K562 (cell line): Measurements from ENCODE around the gene ANGEL2. TPM values are rescaled to one million over a fixed set of nuclear protein-coding genes. Genes with fewer than 3 reads are reported as not detected.
A peak's percentile ranks its signal among the peaks of the same experiment; 100 is the strongest.

ENCODE experiments used
- ATAC-seq: fragments of 200-7000 bp; cut with Tn5 transposase; 3 replicates; pipeline ENCODE4 v1.9.1; 2020; ENCODE audit warnings: moderate library complexity
- BruUV-seq: library from RNA; stranded (reverse); fragments of 400-500 nt; replicated peaks from 2 replicates; lab custom pipeline; 2021; lab: Mats Ljungman, UMichigan
- CTCF ChIA-PET: fragments of 300-600 bp; formaldehyde crosslinking; extraction: SDS; loops from one replicate; lab custom pipeline; 2021; ENCODE audit warnings: low intra/inter-chr PET ratio; lab: Yijun Ruan, JAX
- POLR2A ChIA-PET: fragments of 300-600, 350-650 bp; sonication (Branson Sonifier 250); formaldehyde crosslinking; extraction: SDS; loops from one replicate; lab custom pipeline; 2021; ENCODE audit warnings: antibody characterized with exemption, inconsistent platforms; lab: Yijun Ruan, JAX
- DNase-seq, 4 experiments: peaks; one replicate each; pipeline versions ENCODE4 v3.0.0 to v3.0.0-alpha.2; 2011 to 2018; ENCODE audit warnings: low spot score in 3 of 4, mixed read lengths in 3 of 4; ENCODE audit errors: extremely low read depth in 1 of 4
- FAIRE-seq: peaks from 2 replicates; lab custom pipeline; 2011; peaks lifted over from hg19 to GRCh38; lab: Jason Lieb, UNC
- H2AFZ ChIP-seq: 2 replicates; pipeline ENCODE4 v1.6.0; 2011; ENCODE audit warnings: low read depth, low read length, control low read depth, inconsistent platforms
- H3K27ac ChIP-seq: fragments of 200-600 bp; 3 replicates; pipeline ENCODE4 v1.8.0; 2011; ENCODE audit warnings: low read depth, mild to moderate bottlenecking, control low read depth, inconsistent platforms, low read length, moderate library complexity, mixed read lengths; ENCODE audit errors: extremely low read depth
- H3K27me3 ChIP-seq, 2 experiments: fragments of 300-600 bp in 1 of 2; 2 replicates in 1 of 2; 3 replicates in 1 of 2; pipeline versions ENCODE4 v1.6.0 to v1.8.0; 2011; ENCODE audit warnings: inconsistent platforms in 2 of 2, low read length in 2 of 2, mild to moderate bottlenecking in 1 of 2, mixed read lengths in 1 of 2, moderate library complexity in 1 of 2; ENCODE audit not compliant: control insufficient read depth in 2 of 2, insufficient read depth in 2 of 2
- H3K36me3 ChIP-seq: fragments of 300-600 bp; 3 replicates; pipeline ENCODE4 v1.8.0; 2011; ENCODE audit warnings: mild to moderate bottlenecking, low read length, inconsistent platforms; ENCODE audit not compliant: control insufficient read depth, insufficient read depth
- H3K4me1 ChIP-seq, 2 experiments: fragments of 200-600 bp in 1 of 2; replicated peaks in 1 of 2; 2 replicates in 1 of 2; 3 replicates in 1 of 2; pipeline versions ENCODE4 v1.5.1 to v1.8.0; 2011; ENCODE audit warnings: inconsistent platforms in 2 of 2, low read length in 2 of 2, mild to moderate bottlenecking in 1 of 2, mixed read lengths in 1 of 2, moderate library complexity in 1 of 2; ENCODE audit not compliant: control insufficient read depth in 2 of 2, insufficient read depth in 2 of 2
- H3K4me2 ChIP-seq: 2 replicates; pipeline ENCODE4 v1.6.1; 2011; ENCODE audit warnings: low read length, control low read depth, inconsistent platforms, mixed read lengths; ENCODE audit not compliant: insufficient read depth
- H3K4me3 ChIP-seq: fragments of 200-600 bp; sonication (generic), shearing (Covaris generic); 2 replicates; pipeline ENCODE4 v1.5.1; 2016; ENCODE audit warnings: control low read depth, inconsistent platforms
- H3K79me2 ChIP-seq: fragments of 200-600 bp; 3 replicates; pipeline ENCODE4 v1.8.0; 2011; ENCODE audit warnings: low read length, inconsistent platforms; ENCODE audit not compliant: control insufficient read depth, insufficient read depth
- H3K9ac ChIP-seq, 2 experiments: 2 replicates each; pipeline versions ENCODE4 v1.6.0 to v1.6.1; 2011; ENCODE audit warnings: low read depth in 2 of 2, low read length in 2 of 2, control low read depth in 1 of 2, inconsistent platforms in 1 of 2, mild to moderate bottlenecking in 1 of 2, mixed read lengths in 1 of 2; ENCODE audit not compliant: insufficient read depth in 1 of 2
- H3K9me1 ChIP-seq: one replicate; pipeline ENCODE4 v1.6.0; 2011; ENCODE audit warnings: inconsistent platforms, mild to moderate bottlenecking, low read length, moderate library complexity; ENCODE audit not compliant: control insufficient read depth, insufficient read depth
- H3K9me3 ChIP-seq: replicated peaks from 2 replicates; pipeline ENCODE4 v1.5.1; 2011; ENCODE audit warnings: low read depth, low read length, inconsistent platforms; ENCODE audit not compliant: control insufficient read depth, insufficient read depth
- H4K20me1 ChIP-seq: replicated peaks from 2 replicates; pipeline ENCODE4 v1.6.1; 2011; ENCODE audit warnings: low read length, inconsistent platforms, mixed read lengths; ENCODE audit not compliant: control insufficient read depth, insufficient read depth
- ARID1B ChIP-seq: fragments of 450-650 bp; IDR thresholded peaks from 2 replicates; pipeline ENCODE4 v1.6.1; 2016; ENCODE audit warnings: antibody characterized with exemption, mild to moderate bottlenecking, inconsistent platforms
- ASH1L ChIP-seq: fragments of 450-650 bp; IDR thresholded peaks from 2 replicates; pipeline ENCODE4 v1.6.1; 2018; ENCODE audit warnings: borderline replicate concordance, mild to moderate bottlenecking, low read depth; ENCODE audit not compliant: partially characterized antibody
- MTA2 ChIP-seq: fragments of 450-650 bp; IDR thresholded peaks from 2 replicates; pipeline ENCODE4 v1.6.1; 2016; ENCODE audit warnings: low read depth
- PREB ChIP-seq: sonication (generic); formaldehyde crosslinking; IDR thresholded peaks from 2 replicates; pipeline ENCODE4 v1.8.1; 2023; ENCODE audit warnings: mild to moderate bottlenecking, missing genetic modification reagents
- SMAD4 ChIP-seq: fragments of 250-450 bp; sonication (Bioruptor Pico); conservative IDR thresholded peaks from 2 replicates; pipeline ENCODE4 v1.8.0; 2021; ENCODE audit warnings: inconsistent platforms, mild to moderate bottlenecking, moderate library complexity
- ZC3H8 ChIP-seq: fragments of 450-650 bp; IDR thresholded peaks from 2 replicates; pipeline ENCODE4 v1.6.1; 2017
- ZNF512 ChIP-seq: IDR thresholded peaks from 2 replicates; pipeline ENCODE4 v1.6.1; 2016; ENCODE audit warnings: missing genetic modification characterization, missing compliant biosample characterization
- WGBS: fragments of 100-300 bp; shearing (Covaris generic); methylation state at CpG from one replicate; pipeline ENCODE4 v1.1.6; 2016; ENCODE audit warnings: low coverage, mixed read lengths; ENCODE audit not compliant: insufficient coverage; ENCODE audit errors: missing lambda C conversion rate; 5-methylcytosine and 5-hydroxymethylcytosine counted together
- in situ Hi-C: fragments of 300-500 bp; cut with MboI; formaldehyde crosslinking; loops from 4 replicates; pipeline ENCODE4 v1.15.0; 2018; ENCODE audit warnings: inconsistent platforms, mixed read lengths
- intact Hi-C: fragments of 100-400 bp; cut with micrococcal nuclease; formaldehyde crosslinking; loops from 2 replicates; pipeline ENCODE4 v1.14.2; 2022
- polyA plus RNA-seq, 8 experiments: library from polyadenylated mRNA; depleted of rRNA in 4 of 8; stranded (reverse) in 5 of 8; unstranded in 3 of 8; fragments of >200 nt; fragmentation: Nextera tagmentation in 2 of 8; fragmentation: Illumina TruSeq in 1 of 8; extraction: Ambion mirVana in 2 of 8; extraction: Trizol in 1 of 8; gene quantifications; 2 replicates each; pipeline versions ENCODE4 v1.2.1 to v1.2.3, GENCODE V29; 2011 to 2014; ENCODE audit warnings: inconsistent platforms in 1 of 8, missing spikeins in 1 of 8
- total RNA-seq, 7 experiments: library from RNA; depleted of rRNA in 6 of 7; stranded (reverse); fragments of >200 nt in 6 of 7; fragmentation: Illumina TruSeq in 2 of 7; extraction: Trizol in 2 of 7; gene quantifications; 2 replicates each; pipeline versions ENCODE4 v1.2.1 to v1.2.3, GENCODE V29; 2011 to 2021; ENCODE audit warnings: low replicate concordance in 1 of 7

Gene ANGEL2
- total and polyA plus RNA-seq, 9 of the 15 experiments (the other 6 are each of a cell fraction or from before 2014, with no cell fraction given) = 6.8 to 34.6 (median 26.2) TPM

GRCh38 chr1:213019450-213019849, 3.8 kb upstream of the ANGEL2 start:
- intact Hi-C loops = no loop called here
- CTCF ChIA-PET = no interaction called here
- no peak overlapping the region for H3K27ac ChIP-seq

More at GRCh38 chr1:213019450-213019849, 3.8 kb upstream of the ANGEL2 start:
- no peaks in the 10 kb centered on the region for H3K9me3 ChIP-seq
- peaks cover 8% of the 10 kb centered on the region for H3K79me2 ChIP-seq
- H3K4me1 ChIP-seq = peaks cover 14 to 15% of the 10 kb centered on the region in 2 experiments
- H3K9ac ChIP-seq = no peak overlapping the region
- no peak overlapping the region for H3K4me2 ChIP-seq
- ATAC-seq (no peak), DNase-seq (no peak), FAIRE-seq (no peak)
- WGBS = 63% methylated on average over 4 of the region's 4 CpGs
- no peak overlapping the region for H2AFZ ChIP-seq
- H3K36me3 ChIP-seq = no peaks in the 10 kb centered on the region
- no TSS peak for BruUV-seq
- H4K20me1 ChIP-seq = no peaks in the 10 kb centered on the region
- POLR2A ChIA-PET = interaction anchor here (1.8 to 2.3 kb wide), 2 partner anchors 8 to 26 kb away, joined by 6 to 8 read pairs; no protein-coding TSS in a partner anchor
- H3K27me3 ChIP-seq = no peaks in the 10 kb centered on the region
- H3K9me1 ChIP-seq = no peaks in the 10 kb centered on the region
- TF ChIP-seq SMAD4 (CRISPR knock-in tag) (no peak), PREB (CRISPR knock-in tag) (no peak), ZC3H8 (no peak), MTA2 (no peak), ARID1B (no peak), ASH1L (no peak), ZNF512 (tag) (0 out of 2 replicates have a peak, but pooled peaks have one; percentile 35)
- H3K4me3 ChIP-seq = no peak overlapping the region
- in situ Hi-C loops = no loop called here
